Measurements from ENCODE around the gene IGSF11. TPM values are rescaled to one million over a fixed set of nuclear protein-coding genes. Genes with fewer than 3 reads are reported as not detected.
A peak's percentile ranks its signal among the peaks of the same experiment; 100 is the strongest.
"Not testable (repeated sequence)": the region's sequence is repeated elsewhere in the genome, so short reads cannot be mapped to it uniquely, and the experiment has no call there.

The IGSF11 gene, protein sequence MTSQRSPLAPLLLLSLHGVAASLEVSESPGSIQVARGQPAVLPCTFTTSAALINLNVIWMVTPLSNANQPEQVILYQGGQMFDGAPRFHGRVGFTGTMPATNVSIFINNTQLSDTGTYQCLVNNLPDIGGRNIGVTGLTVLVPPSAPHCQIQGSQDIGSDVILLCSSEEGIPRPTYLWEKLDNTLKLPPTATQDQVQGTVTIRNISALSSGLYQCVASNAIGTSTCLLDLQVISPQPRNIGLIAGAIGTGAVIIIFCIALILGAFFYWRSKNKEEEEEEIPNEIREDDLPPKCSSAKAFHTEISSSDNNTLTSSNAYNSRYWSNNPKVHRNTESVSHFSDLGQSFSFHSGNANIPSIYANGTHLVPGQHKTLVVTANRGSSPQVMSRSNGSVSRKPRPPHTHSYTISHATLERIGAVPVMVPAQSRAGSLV
- total RNA-seq, result under 1 TPM; 0.22 to 0.44 TPM
- polyA plus RNA-seq, result not detected

DNA sequence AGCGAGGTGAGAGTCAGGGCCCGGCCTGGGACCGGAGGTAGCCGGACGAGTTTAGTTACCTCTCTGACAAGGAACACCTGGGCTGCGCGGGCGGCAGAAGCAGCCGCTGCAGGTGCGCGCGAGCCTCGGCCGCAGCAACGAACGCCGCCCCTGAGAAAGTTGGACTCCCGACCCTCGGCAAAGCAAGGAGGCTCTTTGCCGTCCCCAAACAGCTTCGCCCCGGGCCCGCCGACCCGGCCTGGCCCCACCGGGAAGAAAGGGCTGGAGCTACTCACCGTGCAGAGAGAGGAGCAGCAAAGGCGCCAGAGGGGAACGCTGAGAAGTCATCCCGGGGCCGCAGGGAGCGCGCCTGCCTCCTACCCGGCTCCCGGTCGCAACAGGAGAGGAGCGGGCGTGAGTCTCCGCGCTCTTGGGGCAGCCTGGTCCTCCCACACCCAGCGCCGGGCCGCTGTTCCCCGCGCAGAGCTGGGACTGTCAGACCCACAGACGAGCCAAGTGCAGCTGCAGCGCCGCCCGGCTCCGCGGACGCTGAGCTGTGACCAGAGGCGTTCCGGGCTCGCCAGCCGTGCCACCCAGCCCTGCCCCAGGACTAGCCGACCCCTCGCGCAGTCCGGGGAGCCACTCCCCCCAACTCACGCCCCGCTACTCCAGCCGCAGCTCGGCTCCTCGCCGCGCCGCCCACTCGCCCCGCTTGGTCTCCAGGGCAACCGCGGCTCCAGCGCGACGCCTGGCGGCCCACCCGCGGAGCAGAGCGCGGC is at the start of gene IGSF11:
TSS of gene IGSF11 (minus strand) at position 591 of the 758 bp plus-strand sequence. CDS start at position 327, 264 bp downstream.
- Histone ChIP-seq H3K4me1 (ENCODE audit: insufficient read depth, low read length) (peaks cover 4% of the 10 kb centered on the region), H3K27ac (ENCODE audit: low read depth, low read length) (no peak within 1 kb of the TSS), H3K9me3 (ENCODE audit: control insufficient read depth in 1 of 2, low read length in 2 of 2) (no peaks in the 10 kb centered on the region), H3K27me3 (ENCODE audit: insufficient read depth, low read length) (peaks cover 15% of the 10 kb centered on the region), H3K4me3 (ENCODE audit: low read length in 2 of 2) (peak within 1 kb of the TSS in 1 of 2 donors; percentile 51), H3K36me3 (ENCODE audit: insufficient read depth, low read length) (no peaks in the 10 kb centered on the region)
- peak within 1 kb of the TSS in 1 of 7 donors; percentile 43 for H3K27ac Mint-ChIP-seq
- CTCF ChIA-PET (ENCODE audit: partially characterized antibody), result interaction anchor here (0.6 to 7.8 kb wide), 31 partner anchors 9 to 748 kb away, joined by 3 to 439 read pairs (median 4); partner anchors contain the start of genes B4GALT4 and NR1I2
- H3K9me3 Mint-ChIP-seq, result no peaks in the 10 kb centered on the region
- intact Hi-C loops (cut with micrococcal nuclease), result loop anchor here (1.0 to 5.0 kb wide), 4 partner anchors 64 to 207 kb away; no protein-coding TSS in a partner anchor
- POLR2A ChIA-PET (ENCODE audit: partially characterized antibody), result interaction anchor here (1.1 to 2.4 kb wide), 3 partner anchors 79 to 152 kb away, joined by 3 to 9 read pairs (median 3); no protein-coding TSS in a partner anchor
- peaks cover 0 to 11% (median 4%) of the 10 kb centered on the region in 4 donors for H3K4me1 Mint-ChIP-seq
- H3K36me3 Mint-ChIP-seq, result no peaks in the 10 kb centered on the region
- H3K27me3 Mint-ChIP-seq, result peaks cover 19 to 36% of the 10 kb centered on the region in 2 donors
- H3K4me3 Mint-ChIP-seq, result peak within 1 kb of the TSS; percentile 81 to 93 (median 86)
- peak; percentile 47 to 68 (median 62) for DNase-seq

DNA sequence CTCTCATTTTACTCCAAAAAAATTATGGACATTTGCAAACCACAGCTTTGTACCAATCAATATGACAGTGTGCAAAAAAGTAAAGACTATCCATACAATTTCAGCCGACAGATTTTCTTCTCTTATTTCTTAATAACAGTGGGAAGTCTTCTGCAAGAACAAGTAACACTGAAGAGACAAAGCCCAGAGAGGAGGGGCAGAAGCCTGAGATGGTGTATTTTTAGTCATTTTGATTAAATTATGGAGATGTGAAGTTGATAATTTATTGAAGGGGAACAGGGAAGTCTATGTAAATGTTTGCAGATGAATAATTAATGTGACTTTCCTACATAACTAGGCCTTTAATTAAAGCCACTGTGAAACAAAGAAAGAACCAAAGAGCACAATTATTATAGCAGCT is 45.7 kb upstream of the IGSF11 start:
- H3K27me3 Mint-ChIP-seq, result peaks cover under 1 to 1% of the 10 kb centered on the region in 2 donors
- POLR2A ChIA-PET (ENCODE audit: partially characterized antibody), result no interaction called here
- intact Hi-C loops (cut with micrococcal nuclease), result no loop called here
- H3K9me3 ChIP-seq (ENCODE audit: control insufficient read depth in 1 of 2, low read length in 2 of 2), result no peaks in the 10 kb centered on the region
- no peaks in the 10 kb centered on the region for H3K27me3 ChIP-seq (ENCODE audit: insufficient read depth, low read length)
- H3K4me1 Mint-ChIP-seq, result no peaks in the 10 kb centered on the region
- H3K4me3 Mint-ChIP-seq, result no peak overlapping the region
- CTCF ChIA-PET (ENCODE audit: partially characterized antibody), result interaction anchor here (1.0 kb wide), 1 partner anchor 196 kb away, joined by 5 read pairs; no protein-coding TSS in a partner anchor
- no peak overlapping the region for H3K27ac ChIP-seq (ENCODE audit: low read depth, low read length)
- no peak overlapping the region for H3K4me3 ChIP-seq (ENCODE audit: low read length in 2 of 2)
- H3K36me3 Mint-ChIP-seq, result no peaks in the 10 kb centered on the region
- DNase-seq, result no peak
- no peaks in the 10 kb centered on the region for H3K36me3 ChIP-seq (ENCODE audit: insufficient read depth, low read length)
- no peak overlapping the region for H3K27ac Mint-ChIP-seq
- H3K4me1 ChIP-seq (ENCODE audit: insufficient read depth, low read length), result no peaks in the 10 kb centered on the region
- H3K9me3 Mint-ChIP-seq, result peaks cover 0 to 15% (median 2%) of the 10 kb centered on the region in 8 donors

DNA sequence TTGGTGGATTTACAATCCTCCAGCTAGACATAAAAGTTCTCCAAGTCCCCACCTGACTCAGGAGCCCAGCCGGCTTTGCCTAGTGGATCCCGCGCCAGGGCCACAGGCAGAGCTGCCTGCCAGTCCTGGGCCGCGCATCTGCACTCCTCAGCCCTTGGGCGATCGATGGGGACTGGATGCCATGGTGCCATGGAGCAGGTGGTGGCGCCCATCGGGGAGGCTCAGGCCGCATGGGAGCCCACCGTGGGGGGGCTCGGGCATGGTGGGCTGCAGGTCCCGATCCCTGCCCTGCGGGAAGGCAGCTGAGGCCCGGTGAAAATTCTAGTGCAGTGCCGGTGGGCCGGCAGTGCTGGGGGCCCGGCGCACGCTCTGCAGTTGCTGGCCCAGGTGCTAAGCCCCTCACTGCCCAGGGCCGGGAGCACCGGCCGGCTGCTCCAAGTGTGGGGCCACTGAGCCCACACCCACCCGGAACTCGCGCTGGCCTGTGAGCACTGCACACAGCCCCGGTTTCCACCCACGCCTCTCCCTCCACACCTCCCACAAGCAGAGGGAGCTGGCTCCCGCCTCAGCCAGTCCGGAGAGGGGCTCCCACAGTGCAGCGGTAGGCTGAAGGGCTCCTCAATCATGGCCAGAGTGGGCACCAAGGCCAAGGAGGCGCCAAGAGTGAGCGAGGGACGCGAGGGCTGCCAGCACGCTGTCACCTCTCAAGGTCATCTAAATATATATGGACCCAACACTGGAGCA is 38.8 kb upstream of the IGSF11 start:
- CTCF ChIA-PET (ENCODE audit: partially characterized antibody), result interaction anchor here (1.4 kb wide), 1 partner anchor 189 kb away, joined by 5 read pairs; no protein-coding TSS in a partner anchor
- H3K36me3 ChIP-seq (ENCODE audit: insufficient read depth, low read length), result no peaks in the 10 kb centered on the region
- no peak for DNase-seq

DNA sequence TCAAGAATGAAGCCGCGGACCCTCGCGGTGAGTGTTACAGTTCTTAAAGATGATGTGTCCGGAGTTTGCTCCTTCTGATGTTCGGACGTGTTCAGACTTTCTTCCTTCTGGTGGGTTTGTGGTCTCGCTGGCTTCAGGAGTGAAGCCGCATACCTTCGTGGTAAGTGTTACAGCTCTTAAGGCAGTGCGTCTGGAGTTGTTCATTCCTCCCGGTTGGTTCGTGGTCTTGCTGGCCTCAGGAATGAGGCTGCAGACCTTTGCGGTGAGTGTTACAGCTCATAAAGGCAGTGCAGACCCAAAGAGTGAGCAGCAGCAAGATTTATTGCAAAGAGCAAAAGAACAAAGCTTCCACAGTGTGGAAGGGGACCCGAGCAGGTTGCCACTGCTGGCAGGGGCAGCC is 37.8 kb upstream of the IGSF11 start:
- H3K27me3 ChIP-seq (ENCODE audit: insufficient read depth, low read length); H3K4me1 ChIP-seq (ENCODE audit: insufficient read depth, low read length); H3K36me3 ChIP-seq (ENCODE audit: insufficient read depth, low read length); intact Hi-C loops (cut with micrococcal nuclease); H3K36me3 Mint-ChIP-seq; POLR2A ChIA-PET (ENCODE audit: partially characterized antibody); H3K4me3 Mint-ChIP-seq; DNase-seq; H3K27ac Mint-ChIP-seq; H3K27ac ChIP-seq (ENCODE audit: low read depth, low read length); H3K9me3 ChIP-seq (ENCODE audit: control insufficient read depth in 1 of 2, low read length in 2 of 2); H3K4me3 ChIP-seq (ENCODE audit: low read length in 2 of 2); H3K4me1 Mint-ChIP-seq: not testable (repeated sequence)
- Mint-ChIP-seq H3K27me3 (peaks cover 9 to 12% of the 10 kb centered on the region in 2 donors), H3K9me3 (peaks cover 0 to 17% (median 6%) of the 10 kb centered on the region in 8 donors)
- CTCF ChIA-PET (ENCODE audit: partially characterized antibody), result interaction anchor here (1.4 to 1.7 kb wide), 2 partner anchors 38 to 189 kb away, joined by 4 to 5 read pairs; partner anchors contain the start of gene IGSF11

More for the DNA sequence above, 38.8 kb upstream of the IGSF11 start:
- Histone ChIP-seq H3K4me3 (ENCODE audit: low read length in 2 of 2) (no peak overlapping the region), H3K27me3 (ENCODE audit: insufficient read depth, low read length) (no peaks in the 10 kb centered on the region), H3K27ac (ENCODE audit: low read depth, low read length) (no peak overlapping the region), H3K9me3 (ENCODE audit: control insufficient read depth in 1 of 2, low read length in 2 of 2) (no peaks in the 10 kb centered on the region), H3K4me1 (ENCODE audit: insufficient read depth, low read length) (no peaks in the 10 kb centered on the region)
- Mint-ChIP-seq H3K27me3 (peaks cover 6 to 9% of the 10 kb centered on the region in 2 donors), H3K4me3 (no peak overlapping the region), H3K36me3 (peaks cover 0 to 3% of the 10 kb centered on the region in 2 donors), H3K27ac (no peak overlapping the region), H3K9me3 (peaks cover 0 to 17% (median 6%) of the 10 kb centered on the region in 8 donors), H3K4me1 (no peaks in the 10 kb centered on the region)
- intact Hi-C loops (cut with micrococcal nuclease), result no loop called here
- POLR2A ChIA-PET (ENCODE audit: partially characterized antibody), result no interaction called here

DNA sequence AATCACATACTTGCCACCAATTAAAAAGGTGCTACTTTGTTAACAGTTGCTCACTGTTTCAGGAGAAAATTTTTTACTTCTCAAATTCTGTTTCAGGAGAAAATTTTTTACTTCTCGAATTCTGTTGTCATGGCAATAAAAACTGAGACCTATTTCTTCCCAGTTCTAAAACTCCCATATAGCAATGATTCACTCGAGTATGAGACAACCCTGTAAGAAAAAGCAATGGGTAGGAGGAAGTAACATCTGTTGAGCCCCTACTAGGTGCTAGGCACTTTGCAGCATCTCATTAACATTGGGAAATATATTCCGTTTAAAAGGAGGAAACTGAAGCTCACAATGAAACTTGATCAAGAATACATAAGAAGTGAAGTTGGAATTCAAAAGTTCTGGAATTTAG is 35.1 kb upstream of the IGSF11 start:
- Mint-ChIP-seq H3K27ac (no peak overlapping the region), H3K4me3 (no peak overlapping the region), H3K27me3 (peaks cover 5 to 9% of the 10 kb centered on the region in 2 donors), H3K36me3 (peaks cover 0 to 3% of the 10 kb centered on the region in 2 donors), H3K4me1 (no peaks in the 10 kb centered on the region), H3K9me3 (peaks cover 0 to 3% (median under 1%) of the 10 kb centered on the region in 8 donors)
- no peaks in the 10 kb centered on the region for H3K9me3 ChIP-seq (ENCODE audit: control insufficient read depth in 1 of 2, low read length in 2 of 2)
- no peak for DNase-seq
- H3K4me1 ChIP-seq (ENCODE audit: insufficient read depth, low read length), result no peaks in the 10 kb centered on the region
- H3K36me3 ChIP-seq (ENCODE audit: insufficient read depth, low read length), result no peaks in the 10 kb centered on the region
- ChIA-PET CTCF (ENCODE audit: partially characterized antibody) (no interaction called here), POLR2A (ENCODE audit: partially characterized antibody) (no interaction called here)
- H3K4me3 ChIP-seq (ENCODE audit: low read length in 2 of 2), result no peak overlapping the region
- no peak overlapping the region for H3K27ac ChIP-seq (ENCODE audit: low read depth, low read length)
- intact Hi-C loops (cut with micrococcal nuclease), result no loop called here
- H3K27me3 ChIP-seq (ENCODE audit: insufficient read depth, low read length), result no peaks in the 10 kb centered on the region

DNA sequence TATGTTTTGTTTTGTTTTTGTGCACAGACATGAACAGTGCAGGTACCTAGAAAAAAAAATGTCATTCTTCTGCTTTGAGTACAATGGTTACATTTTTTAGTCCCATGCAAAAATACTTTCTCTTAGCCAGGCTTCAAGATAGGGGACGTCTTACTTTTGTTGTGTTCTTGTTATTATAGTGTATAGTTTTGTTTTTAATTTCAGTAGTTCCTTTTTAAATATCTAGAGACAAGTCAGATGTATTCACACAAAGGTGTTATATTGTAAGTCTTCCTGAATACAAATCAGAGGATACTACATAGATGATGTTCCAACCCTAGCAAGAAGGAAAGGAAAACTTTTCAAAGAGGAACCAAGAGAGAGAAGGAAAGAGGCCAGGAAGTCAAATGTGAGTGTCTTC is 28.8 kb upstream of the IGSF11 start:
- peaks cover 5 to 7% of the 10 kb centered on the region in 2 donors for H3K27me3 Mint-ChIP-seq
- DNase-seq, result no peak
- no peaks in the 10 kb centered on the region for H3K36me3 Mint-ChIP-seq
- H3K27me3 ChIP-seq (ENCODE audit: insufficient read depth, low read length), result no peaks in the 10 kb centered on the region
- H3K9me3 Mint-ChIP-seq, result no peaks in the 10 kb centered on the region
- H3K4me1 ChIP-seq (ENCODE audit: insufficient read depth, low read length), result no peaks in the 10 kb centered on the region
- intact Hi-C loops (cut with micrococcal nuclease), result no loop called here
- no peak overlapping the region for H3K4me3 Mint-ChIP-seq
- H3K4me3 ChIP-seq (ENCODE audit: low read length in 2 of 2), result no peak overlapping the region
- no peaks in the 10 kb centered on the region for H3K36me3 ChIP-seq (ENCODE audit: insufficient read depth, low read length)
- no peaks in the 10 kb centered on the region for H3K4me1 Mint-ChIP-seq
- no peak overlapping the region for H3K27ac ChIP-seq (ENCODE audit: low read depth, low read length)
- CTCF ChIA-PET (ENCODE audit: partially characterized antibody), result no interaction called here
- no peak overlapping the region for H3K27ac Mint-ChIP-seq
- POLR2A ChIA-PET (ENCODE audit: partially characterized antibody), result no interaction called here
- H3K9me3 ChIP-seq (ENCODE audit: control insufficient read depth in 1 of 2, low read length in 2 of 2), result no peaks in the 10 kb centered on the region

Data from CD4-positive, alpha-beta memory T cell (primary cell).